GM10248 (cell line): ENCODE data around the gene FGD2.

Source experiments
- CTCF ChIA-PET: fragments of 300-600 bp; sonication (Branson Sonifier 250); formaldehyde crosslinking; extraction: SDS; loops from one replicate; lab custom pipeline; 2021; ENCODE audit warnings: antibody characterized with exemption; lab: Yijun Ruan, JAX
- POLR2A ChIA-PET: fragments of 350-650 bp; sonication (Branson Sonifier 250); formaldehyde crosslinking; extraction: SDS; loops from one replicate; lab custom pipeline; 2020; ENCODE audit warnings: antibody characterized with exemption; lab: Yijun Ruan, JAX
- DNase-seq: peaks from one replicate; pipeline ENCODE4 v3.0.0; 2012; ENCODE audit errors: extremely low spot score
- TF ChIP-seq, protein P1 (sequence below): IDR thresholded peaks from 2 replicates; pipeline ENCODE4 v1.5.1; 2012; ENCODE audit warnings: mild to moderate bottlenecking, low read depth; ENCODE audit errors: extremely low read depth, missing control alignments, control extremely low read depth

FGD2 gene

DNA sequence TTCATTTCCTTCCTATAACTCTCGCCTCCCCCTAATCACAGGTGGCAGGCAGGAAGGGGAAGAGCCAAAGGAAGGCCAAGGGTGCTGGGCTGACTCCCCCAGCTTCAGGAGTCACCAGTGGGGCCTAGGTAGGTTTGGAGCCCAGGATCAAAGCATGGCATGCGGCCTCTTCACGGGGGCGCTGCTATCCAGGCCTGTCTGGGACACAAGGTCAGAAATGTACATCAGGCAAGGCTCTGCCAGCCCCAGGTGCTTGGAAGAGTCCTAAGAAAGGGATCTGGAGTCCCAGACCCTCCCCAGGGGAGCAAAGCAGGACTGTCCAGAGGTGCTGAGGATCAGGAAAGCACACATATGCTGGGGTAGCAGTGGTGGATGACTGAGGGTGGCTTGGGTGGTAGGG lies 40.5 kb upstream of the FGD2 start:
- TF ChIP-seq, protein P1, sequence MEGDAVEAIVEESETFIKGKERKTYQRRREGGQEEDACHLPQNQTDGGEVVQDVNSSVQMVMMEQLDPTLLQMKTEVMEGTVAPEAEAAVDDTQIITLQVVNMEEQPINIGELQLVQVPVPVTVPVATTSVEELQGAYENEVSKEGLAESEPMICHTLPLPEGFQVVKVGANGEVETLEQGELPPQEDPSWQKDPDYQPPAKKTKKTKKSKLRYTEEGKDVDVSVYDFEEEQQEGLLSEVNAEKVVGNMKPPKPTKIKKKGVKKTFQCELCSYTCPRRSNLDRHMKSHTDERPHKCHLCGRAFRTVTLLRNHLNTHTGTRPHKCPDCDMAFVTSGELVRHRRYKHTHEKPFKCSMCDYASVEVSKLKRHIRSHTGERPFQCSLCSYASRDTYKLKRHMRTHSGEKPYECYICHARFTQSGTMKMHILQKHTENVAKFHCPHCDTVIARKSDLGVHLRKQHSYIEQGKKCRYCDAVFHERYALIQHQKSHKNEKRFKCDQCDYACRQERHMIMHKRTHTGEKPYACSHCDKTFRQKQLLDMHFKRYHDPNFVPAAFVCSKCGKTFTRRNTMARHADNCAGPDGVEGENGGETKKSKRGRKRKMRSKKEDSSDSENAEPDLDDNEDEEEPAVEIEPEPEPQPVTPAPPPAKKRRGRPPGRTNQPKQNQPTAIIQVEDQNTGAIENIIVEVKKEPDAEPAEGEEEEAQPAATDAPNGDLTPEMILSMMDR = no peak
- no peak for DNase-seq
- ChIA-PET CTCF (interaction anchor here (1.5 to 4.0 kb wide), 4 partner anchors 9 to 53 kb away, joined by 3 to 18 read pairs (median 12); partner anchors contain the start of genes MTCH1 and PI16), POLR2A (interaction anchor here (0.5 kb wide), 1 partner anchor 100 kb away, joined by 4 read pairs; no protein-coding TSS in a partner anchor)

GRCh38 chr6:36967301-36967700 lies 38.2 kb upstream of the FGD2 start:
- no peak for DNase-seq
- ChIA-PET CTCF (interaction anchor here (2.3 to 4.0 kb wide), 3 partner anchors 10 to 13 kb away, joined by 8 to 18 read pairs (median 15); partner anchors contain the start of gene PI16), POLR2A (no interaction called here)
- TF ChIP-seq, protein P1 = no peak

- CTCF ChIA-PET = interaction anchor here (4.0 kb wide), 1 partner anchor 12 kb away, joined by 15 read pairs; the partner anchor contains the start of gene PI16
- DNase-seq = no peak
- TF ChIP-seq, protein P1 = no peak
- POLR2A ChIA-PET = no interaction called here
Observed at GRCh38 chr6:36967757-36968156, 37.7 kb upstream of the FGD2 start.

GRCh38 chr6:36968266-36968977 lies 37.0 kb upstream of the FGD2 start:
- ChIA-PET POLR2A (no interaction called here), CTCF (interaction anchor here (1.0 to 1.9 kb wide), 3 partner anchors 9 to 83 kb away, joined by 3 to 5 read pairs (median 4); partner anchors contain the start of gene C6orf89)
- no peak for DNase-seq
- TF ChIP-seq, protein P1 = no peak

GRCh38 chr6:36969240-36969691 lies 36.2 kb upstream of the FGD2 start:
- CTCF ChIA-PET = interaction anchor here (1.0 to 1.9 kb wide), 3 partner anchors 8 to 84 kb away, joined by 3 to 5 read pairs (median 4); partner anchors contain the start of gene C6orf89
- TF ChIP-seq, protein P1 = no peak
- POLR2A ChIA-PET = no interaction called here
- DNase-seq = no peak

GRCh38 chr6:36969988-36970891 lies 35.2 kb upstream of the FGD2 start:
- TF ChIP-seq, protein P1 = no peak
- DNase-seq = no peak
- POLR2A ChIA-PET = interaction anchor here (0.5 kb wide), 1 partner anchor 10 kb away, joined by 3 read pairs; no protein-coding TSS in a partner anchor
- CTCF ChIA-PET = interaction anchor here (0.9 to 2.3 kb wide), 5 partner anchors 7 to 48 kb away, joined by 3 to 6 read pairs (median 5); no protein-coding TSS in a partner anchor
